Smooth muscle cell (in vitro differentiated cells): Measurements from ENCODE around the gene BPHL. TPM values are rescaled to one million over a fixed set of nuclear protein-coding genes. Genes with fewer than 3 reads are reported as not detected.
"Not testable (repeated sequence)": the region's sequence is repeated elsewhere in the genome, so short reads cannot be mapped to it uniquely, and the experiment has no call there.

Source experiments
- DNase-seq: peaks from one replicate; lab custom pipeline; 2025; ENCODE audit not compliant: unreplicated experiment; lab: John Stamatoyannopoulos, UW
- H2AFZ ChIP-seq: fragments of 200-600 bp; sonication (generic); 2 replicates; pipeline ENCODE4 v1.6.0; 2016; ENCODE audit warnings: antibody characterized with exemption, low read depth, mild to moderate bottlenecking
- H3F3A ChIP-seq: fragments of 200-600 bp; sonication (generic); 2 replicates; pipeline ENCODE4 v1.6.0; 2017; ENCODE audit warnings: antibody characterized with exemption, low read depth
- H3K27ac ChIP-seq: fragments of 200-600 bp; sonication (generic); 2 replicates; pipeline ENCODE4 v1.5.1; 2016; ENCODE audit warnings: low read depth, mild to moderate bottlenecking
- H3K27me3 ChIP-seq: fragments of 200-600 bp; sonication (generic); 2 replicates; pipeline ENCODE4 v1.6.1; 2016; ENCODE audit warnings: low read depth, mild to moderate bottlenecking
- H3K36me3 ChIP-seq: fragments of 200-600 bp; sonication (generic); 2 replicates; pipeline ENCODE4 v1.5.1; 2016; ENCODE audit warnings: low read depth
- H3K4me1 ChIP-seq: fragments of 200-600 bp; sonication (generic); 2 replicates; pipeline ENCODE4 v1.5.1; 2016; ENCODE audit warnings: low read depth
- H3K4me2 ChIP-seq: fragments of 200-600 bp; sonication (generic); 2 replicates; pipeline ENCODE4 v1.6.0; 2016; ENCODE audit warnings: mild to moderate bottlenecking
- H3K4me3 ChIP-seq: fragments of 200-600 bp; sonication (generic); 2 replicates; pipeline ENCODE4 v1.5.1; 2016; ENCODE audit warnings: mild to moderate bottlenecking
- H3K79me2 ChIP-seq: fragments of 200-600 bp; sonication (generic); 2 replicates; pipeline ENCODE4 v1.6.0; 2016; ENCODE audit warnings: low read depth, mild to moderate bottlenecking
- H3K9ac ChIP-seq: fragments of 200-600 bp; sonication (generic); 2 replicates; pipeline ENCODE4 v1.6.0; 2016; ENCODE audit warnings: low read depth
- H3K9me3 ChIP-seq: fragments of 200-600 bp; sonication (generic); replicated peaks from 2 replicates; pipeline ENCODE4 v1.5.1; 2016; ENCODE audit warnings: low read depth
- H4K20me1 ChIP-seq: fragments of 200-600 bp; sonication (generic); 2 replicates; pipeline ENCODE4 v1.6.0; 2016; ENCODE audit warnings: low read depth
- CTCF ChIP-seq: fragments of 200-600 bp; sonication (generic); IDR thresholded peaks from 2 replicates; pipeline ENCODE4 v1.5.1; 2017; ENCODE audit warnings: borderline replicate concordance, mild to moderate bottlenecking, antibody characterized with exemption; ENCODE audit not compliant: insufficient read depth, poor library complexity, severe bottlenecking
- WGBS: methylation state at CpG from one replicate; pipeline ENCODE4 v1.1.7; 2016; ENCODE audit warnings: low lambda C conversion rate; 5-methylcytosine and 5-hydroxymethylcytosine counted together
- polyA plus RNA-seq: library from polyadenylated mRNA; unstranded; fragments of >200 nt; fragmentation: Nextera tagmentation; extraction: Ambion mirVana; gene quantifications from 2 replicates; pipeline ENCODE4 v1.2.1, GENCODE V29; 2016
- total RNA-seq: library from RNA; depleted of rRNA; stranded (reverse); fragments of >200 nt; gene quantifications from 2 replicates; pipeline ENCODE4 v1.2.3, GENCODE V29; 2014

Gene BPHL
- total and polyA plus RNA-seq, 2 experiments from 2014 or later = 21.3 to 43.6 TPM

DNA sequence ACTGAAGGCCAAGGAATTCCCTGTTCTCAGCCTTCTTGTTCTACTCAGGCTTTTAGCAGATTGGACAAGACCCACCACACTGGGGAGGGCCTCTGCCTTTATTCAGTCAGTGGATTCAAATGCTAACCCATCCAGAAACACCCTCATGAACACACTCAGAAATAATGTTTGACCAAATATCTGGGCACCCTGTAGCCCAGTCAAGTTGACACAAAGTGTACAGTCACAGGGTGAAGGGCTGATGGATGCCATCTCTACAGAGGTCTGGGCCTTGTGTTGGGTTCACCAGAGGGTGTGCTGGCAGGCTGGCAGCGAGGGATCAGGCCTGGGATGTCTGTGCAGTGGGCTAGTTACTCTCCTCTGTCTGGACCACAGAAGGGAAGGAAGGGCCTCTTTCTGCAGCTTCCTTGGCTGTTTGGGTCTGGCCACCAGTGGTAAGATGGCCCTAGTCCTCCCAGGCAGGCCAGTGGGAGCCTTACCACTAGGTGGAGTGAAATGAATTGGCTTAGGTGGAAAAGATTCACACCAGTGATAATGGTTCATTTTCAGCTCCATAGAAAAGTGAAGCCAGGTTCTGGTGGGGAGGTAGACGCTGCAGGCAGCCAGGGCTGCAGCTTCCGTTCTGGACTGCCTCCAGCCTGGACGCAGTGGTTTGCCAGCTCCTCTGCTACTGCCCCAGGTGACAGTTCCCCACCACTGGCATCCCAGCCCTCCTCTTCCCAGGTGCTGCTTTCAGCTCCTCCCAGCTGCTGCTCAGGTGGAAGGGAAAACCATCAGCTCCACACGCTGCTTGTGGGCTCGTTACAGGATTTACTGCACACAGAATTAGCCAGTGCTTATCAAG lies 29.6 kb downstream of the BPHL start:
- DNase-seq = no peak
- Histone ChIP-seq H3K4me1 (no peaks in the 10 kb centered on the region), H3F3A (peaks cover 11% of the 10 kb centered on the region), H3K4me3 (no peak overlapping the region), H3K9me3 (no peaks in the 10 kb centered on the region), H3K27ac (no peak overlapping the region), H3K9ac (no peak overlapping the region), H3K79me2 (no peaks in the 10 kb centered on the region), H3K27me3 (no peaks in the 10 kb centered on the region), H3K36me3 (no peaks in the 10 kb centered on the region), H3K4me2 (no peak overlapping the region), H4K20me1 (peaks cover under 1% of the 10 kb centered on the region), H2AFZ (no peak overlapping the region)
- no peak for TF ChIP-seq CTCF
- WGBS = 93% methylated on average over 6 of the region's 6 CpGs

DNA sequence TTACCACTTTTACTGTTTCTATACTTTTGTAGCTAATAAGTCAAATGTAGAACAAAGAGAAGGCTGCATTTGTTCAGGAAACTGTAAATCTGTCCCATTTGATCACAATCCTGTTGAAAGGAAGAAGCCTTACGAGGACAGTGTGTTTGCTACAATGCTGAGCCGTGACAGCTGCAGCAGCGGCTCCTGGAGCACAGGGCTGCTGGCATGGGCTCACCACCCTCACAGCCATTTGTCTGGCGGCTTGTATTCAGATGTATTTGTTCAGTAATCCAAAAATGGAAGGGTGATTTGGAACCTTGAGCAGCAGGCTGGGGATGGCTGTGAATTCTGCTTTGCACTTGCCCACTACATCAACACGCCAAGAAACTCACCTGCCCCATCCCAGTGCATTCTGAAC lies 33.2 kb downstream of the BPHL start:
- TF ChIP-seq CTCF = no peak
- no peak for DNase-seq
- no peak overlapping the region for H3K9ac ChIP-seq
- peaks cover 3% of the 10 kb centered on the region for H3K79me2 ChIP-seq
- H3K4me2 ChIP-seq = no peak overlapping the region
- H3K4me1 ChIP-seq = no peaks in the 10 kb centered on the region
- no peak overlapping the region for H3K27ac ChIP-seq
- peaks cover 4% of the 10 kb centered on the region for H3K36me3 ChIP-seq
- H3K27me3 ChIP-seq = no peaks in the 10 kb centered on the region
- no peak overlapping the region for H3K4me3 ChIP-seq
- peaks cover 11% of the 10 kb centered on the region for H3F3A ChIP-seq
- peaks cover 26% of the 10 kb centered on the region for H4K20me1 ChIP-seq
- WGBS = 81% methylated on average over 5 of the region's 5 CpGs
- no peaks in the 10 kb centered on the region for H3K9me3 ChIP-seq
- no peak overlapping the region for H2AFZ ChIP-seq

DNA sequence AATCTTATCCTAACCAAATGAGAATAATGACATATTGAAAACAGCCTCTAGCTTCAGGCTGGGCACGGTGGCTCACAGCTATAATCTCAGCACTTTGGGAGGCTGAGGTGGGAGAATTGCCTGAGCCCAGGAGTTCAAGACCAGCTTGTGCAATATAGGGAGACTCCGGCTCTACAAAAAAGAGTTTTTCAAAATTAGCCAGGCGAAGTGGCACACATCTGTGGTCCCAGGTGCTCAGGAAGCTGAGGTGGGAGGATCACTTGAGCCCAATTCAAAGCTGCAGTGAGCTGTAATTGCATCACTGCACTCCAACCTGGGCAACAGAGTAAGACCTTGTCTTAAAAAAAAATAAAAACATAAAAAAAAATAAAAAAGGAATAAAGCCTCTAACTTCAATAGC lies 34.2 kb downstream of the BPHL start:
- Histone ChIP-seq H3K4me2 (no peak overlapping the region), H3F3A (peaks cover 11% of the 10 kb centered on the region), H3K79me2 (peaks cover 9% of the 10 kb centered on the region), H3K9ac (no peak overlapping the region), H4K20me1 (peaks cover 31% of the 10 kb centered on the region), H3K27me3 (no peaks in the 10 kb centered on the region), H3K27ac (no peak overlapping the region), H3K9me3 (no peaks in the 10 kb centered on the region), H3K4me1 (no peaks in the 10 kb centered on the region), H3K4me3 (no peak overlapping the region), H2AFZ (no peak overlapping the region), H3K36me3 (peaks cover 4% of the 10 kb centered on the region)
- DNase-seq = no peak
- TF ChIP-seq CTCF = no peak
- 92% methylated on average over 3 of the region's 3 CpGs for WGBS

GRCh38 chr6:3155416-3155815 lies 36.9 kb downstream of the BPHL start:
- H2AFZ ChIP-seq, H3K79me2 ChIP-seq, DNase-seq, H3K36me3 ChIP-seq, H3K9ac ChIP-seq, H3K4me2 ChIP-seq, H3K4me3 ChIP-seq, H3K27ac ChIP-seq, H3K27me3 ChIP-seq, H3K9me3 ChIP-seq: not testable (repeated sequence)
- Histone ChIP-seq H4K20me1 (peaks cover 31% of the 10 kb centered on the region), H3F3A (peaks cover 31% of the 10 kb centered on the region), H3K4me1 (peaks cover 17% of the 10 kb centered on the region)
- 94% methylated on average over 6 of the region's 6 CpGs for WGBS

DNA sequence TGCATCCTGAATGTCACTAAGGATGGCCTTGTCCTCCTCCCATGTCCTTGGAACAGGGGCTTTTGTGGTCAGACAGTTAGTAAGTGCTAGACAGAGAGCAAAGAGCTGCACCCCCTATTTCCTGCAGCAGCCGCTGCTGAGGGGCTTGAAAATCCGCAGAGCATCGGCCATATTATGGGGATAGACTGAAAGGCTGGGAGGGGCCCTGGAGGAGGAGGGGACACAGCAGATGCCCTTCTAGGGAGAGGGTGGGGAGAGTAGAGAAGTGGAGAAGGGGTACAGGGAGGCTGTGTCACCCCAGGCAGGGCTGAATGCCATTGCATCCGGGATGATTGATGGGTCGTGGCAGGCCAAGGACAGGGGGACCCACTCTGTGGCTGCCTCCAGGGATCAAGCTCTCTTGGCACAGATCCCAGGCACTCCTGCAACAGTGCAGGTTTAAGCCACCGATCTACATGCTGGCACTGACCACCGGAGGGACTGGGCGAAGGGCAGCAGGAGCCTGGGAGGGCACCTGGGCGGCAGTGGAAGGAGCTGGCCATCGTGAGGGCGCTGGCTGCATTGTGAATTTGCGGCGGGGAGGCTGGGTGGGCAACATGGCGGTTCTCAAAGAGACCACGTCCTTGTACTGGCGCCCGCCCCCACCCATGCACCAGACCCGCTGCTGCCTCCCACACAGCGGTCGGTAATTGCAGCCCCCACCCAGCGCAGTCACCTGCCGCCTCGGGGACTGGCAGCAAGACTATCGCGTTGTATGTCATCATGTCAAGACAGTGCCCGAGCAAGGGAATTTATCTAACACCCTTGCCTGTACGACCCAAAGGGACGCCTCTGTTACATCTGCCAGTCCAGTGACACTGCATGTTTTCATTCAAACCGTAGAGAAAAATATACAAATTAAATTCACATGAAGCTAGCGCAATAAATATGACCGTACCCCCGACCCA lies 37.9 kb downstream of the BPHL start:
- peaks cover 41% of the 10 kb centered on the region for H3F3A ChIP-seq
- H3K4me3 ChIP-seq = peak overlapping the region; percentile 92
- not testable (repeated sequence) for H3K27me3 ChIP-seq, H2AFZ ChIP-seq, H3K9me3 ChIP-seq, H3K36me3 ChIP-seq, DNase-seq, H3K79me2 ChIP-seq
- WGBS = 10% methylated on average over 25 of the region's 32 CpGs
- H3K4me1 ChIP-seq = peaks cover 17% of the 10 kb centered on the region
- H3K4me2 ChIP-seq = peak overlapping the region; percentile 91
- H4K20me1 ChIP-seq = peaks cover 31% of the 10 kb centered on the region
- H3K27ac ChIP-seq = peak overlapping the region; percentile 71
- peak overlapping the region; percentile 99 for H3K9ac ChIP-seq
